Peyer's patch (tissue), 4 donors: ENCODE results near the gene PBX4.

Source experiments
- CTCF ChIP-seq, 6 experiments: fragments of 450-650 bp in 4 of 6; fragments of 200-600 bp in 2 of 6; sonication (generic) in 1 of 6; IDR thresholded peaks; one replicate each; pipeline ENCODE4 v1.5.1; 2017 to 2019; ENCODE audit warnings: antibody characterized with exemption in 6 of 6, mild to moderate bottlenecking in 3 of 6, moderate library complexity in 1 of 6
- POLR2A ChIP-seq, 2 donors: fragments of 450-650 bp; IDR thresholded peaks; one replicate each; pipeline ENCODE4 v1.5.1; 2017; ENCODE audit warnings: antibody characterized with exemption in 2 of 2, mild to moderate bottlenecking in 2 of 2, moderate library complexity in 2 of 2

GRCh38 chr19:19540715-19541515 lies 77.6 kb downstream of the PBX4 start:
- TF ChIP-seq CTCF (IDR thresholded peaks at IDR 0.05) (no peak), POLR2A (IDR thresholded peaks at IDR 0.05) (no peak)
